Subcutaneous adipose tissue (tissue), 4 donors: ENCODE data around the gene GDF15. TPM values are rescaled to one million over a fixed set of nuclear protein-coding genes. Genes with fewer than 3 reads are reported as not detected.

Experiments used
- total RNA-seq, 4 donors: library from RNA; depleted of rRNA; stranded (reverse); fragments of >200 nt; gene quantifications; one replicate each; pipeline ENCODE4 v1.1.0, GENCODE V29; 2016
- TF ChIP-seq, protein P1 (sequence below): fragments of 450-650 bp; IDR thresholded peaks from one replicate; pipeline ENCODE4 v1.5.1; 2016; ENCODE audit warnings: low read depth, mild to moderate bottlenecking, control low read depth, antibody characterized with exemption, moderate library complexity

The GDF15 gene
- total RNA-seq, 4 donors from 2014 or later, result 1.7 to 20.6 (median 8.4) TPM

DNA sequence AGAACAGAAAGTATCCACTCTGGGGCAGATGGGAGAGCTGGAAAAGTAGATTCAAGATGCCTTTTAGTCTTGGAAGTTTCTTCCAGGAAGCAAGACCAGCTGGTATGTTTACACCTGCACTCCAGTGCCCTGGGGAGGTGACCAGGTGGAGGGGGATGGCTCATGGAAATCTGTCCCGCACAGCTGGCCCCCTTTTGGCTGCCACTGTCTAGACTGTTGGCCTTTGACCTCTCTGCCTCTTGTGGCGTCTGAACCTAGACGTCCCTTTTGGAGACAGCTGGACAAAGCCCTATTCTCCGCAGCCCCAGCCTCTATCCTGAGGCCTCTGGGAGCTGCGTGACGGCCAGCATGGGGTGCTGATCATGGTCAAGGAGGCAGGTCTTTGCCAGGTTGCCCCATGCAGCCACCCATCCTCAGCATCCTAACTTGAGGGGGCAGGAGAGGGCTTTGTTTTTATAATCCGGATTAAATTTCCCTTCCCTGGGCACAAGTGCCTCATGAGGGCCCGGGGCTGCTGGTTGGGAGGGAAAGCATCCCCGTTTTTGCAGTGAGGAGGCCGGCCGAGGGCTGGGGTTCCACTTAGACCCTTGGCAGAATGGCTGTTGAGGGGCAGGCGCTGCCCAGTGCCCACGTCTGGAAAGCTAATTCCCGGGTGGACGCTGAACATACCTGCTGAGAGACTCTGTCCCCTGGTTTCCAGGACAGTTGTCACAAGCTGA is 17.3 kb upstream of the GDF15 start:
- TF ChIP-seq, protein P1, sequence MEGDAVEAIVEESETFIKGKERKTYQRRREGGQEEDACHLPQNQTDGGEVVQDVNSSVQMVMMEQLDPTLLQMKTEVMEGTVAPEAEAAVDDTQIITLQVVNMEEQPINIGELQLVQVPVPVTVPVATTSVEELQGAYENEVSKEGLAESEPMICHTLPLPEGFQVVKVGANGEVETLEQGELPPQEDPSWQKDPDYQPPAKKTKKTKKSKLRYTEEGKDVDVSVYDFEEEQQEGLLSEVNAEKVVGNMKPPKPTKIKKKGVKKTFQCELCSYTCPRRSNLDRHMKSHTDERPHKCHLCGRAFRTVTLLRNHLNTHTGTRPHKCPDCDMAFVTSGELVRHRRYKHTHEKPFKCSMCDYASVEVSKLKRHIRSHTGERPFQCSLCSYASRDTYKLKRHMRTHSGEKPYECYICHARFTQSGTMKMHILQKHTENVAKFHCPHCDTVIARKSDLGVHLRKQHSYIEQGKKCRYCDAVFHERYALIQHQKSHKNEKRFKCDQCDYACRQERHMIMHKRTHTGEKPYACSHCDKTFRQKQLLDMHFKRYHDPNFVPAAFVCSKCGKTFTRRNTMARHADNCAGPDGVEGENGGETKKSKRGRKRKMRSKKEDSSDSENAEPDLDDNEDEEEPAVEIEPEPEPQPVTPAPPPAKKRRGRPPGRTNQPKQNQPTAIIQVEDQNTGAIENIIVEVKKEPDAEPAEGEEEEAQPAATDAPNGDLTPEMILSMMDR, result no peak

DNA sequence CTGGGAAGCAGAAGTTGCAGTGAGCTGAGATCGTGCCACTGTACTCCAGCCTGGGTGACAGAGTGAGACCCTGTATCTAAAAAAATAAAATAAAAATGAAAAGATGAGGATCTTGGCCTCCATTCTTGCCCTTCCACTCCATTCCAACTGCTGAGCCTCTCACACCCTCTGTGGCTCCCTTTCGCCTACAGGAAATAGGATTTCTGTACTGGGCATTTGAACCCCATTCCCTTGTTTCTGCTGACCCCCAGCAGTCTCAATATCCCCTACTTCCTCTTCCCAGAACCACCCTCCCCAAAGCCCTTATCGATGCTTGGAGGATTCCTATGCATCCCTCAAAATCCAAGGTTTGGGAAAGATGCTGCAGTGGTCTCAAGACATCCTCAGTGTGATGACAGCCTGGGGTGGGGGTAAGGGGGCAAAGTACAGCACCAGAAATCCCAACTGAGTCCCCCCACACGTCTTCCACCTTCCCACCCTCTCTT is 12.5 kb upstream of the GDF15 start:
- TF ChIP-seq, protein P1, result no peak

DNA sequence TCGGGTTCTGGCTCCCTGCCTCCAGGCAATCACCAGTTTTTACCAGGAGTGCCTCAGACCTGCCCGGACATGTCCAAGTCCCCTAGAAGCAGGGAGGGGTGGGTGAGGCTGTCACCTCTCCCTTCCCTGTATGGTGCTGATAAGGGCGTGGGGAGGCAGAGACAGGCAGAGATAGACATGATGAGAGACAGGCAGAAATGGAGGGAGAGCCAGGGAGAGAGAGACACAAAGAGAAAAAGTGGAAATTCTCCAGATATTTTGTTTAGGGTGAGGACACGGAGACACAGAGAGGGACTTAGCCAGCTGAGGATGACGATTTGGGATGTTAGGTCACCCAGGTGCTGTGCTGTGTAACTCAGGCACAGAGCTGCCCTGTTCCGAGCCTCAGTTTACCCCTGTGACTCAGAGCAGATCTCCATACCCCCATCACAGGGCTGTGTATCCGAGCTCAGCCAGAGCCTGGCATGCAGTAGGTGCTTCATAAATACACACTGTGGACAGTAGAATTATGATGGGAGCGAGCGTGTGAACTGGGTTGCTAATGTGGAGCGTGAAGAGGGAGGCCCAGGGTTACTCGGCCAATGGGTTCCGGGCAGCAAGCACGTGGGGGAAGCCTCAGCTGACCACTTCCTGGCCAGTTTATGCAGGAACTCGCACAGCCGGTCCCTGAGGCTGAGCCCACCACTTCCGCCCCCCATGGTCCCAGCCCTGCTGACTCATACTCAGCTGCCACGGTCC is 11.9 kb upstream of the GDF15 start:
- TF ChIP-seq, protein P1, result no peak

DNA sequence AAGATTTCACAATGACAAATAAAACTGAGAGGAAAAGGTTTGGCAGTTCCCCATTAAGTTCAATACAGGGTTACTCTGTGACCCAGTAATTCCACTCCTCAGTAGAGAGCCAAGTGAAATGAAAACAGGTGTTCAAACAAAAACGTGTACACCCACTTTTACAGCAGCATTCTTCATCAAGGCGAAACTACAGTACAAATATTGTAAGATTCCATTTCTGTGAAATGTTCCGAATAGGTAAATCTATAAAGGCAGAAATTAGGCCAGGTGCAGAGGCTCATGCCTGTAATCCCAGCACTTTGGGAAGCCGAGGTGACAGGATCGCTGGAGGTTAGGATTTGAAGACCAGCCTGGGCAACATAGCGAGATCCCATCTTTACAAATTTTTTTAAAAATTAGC is 8.9 kb upstream of the GDF15 start:
- TF ChIP-seq, protein P1, result no peak

DNA sequence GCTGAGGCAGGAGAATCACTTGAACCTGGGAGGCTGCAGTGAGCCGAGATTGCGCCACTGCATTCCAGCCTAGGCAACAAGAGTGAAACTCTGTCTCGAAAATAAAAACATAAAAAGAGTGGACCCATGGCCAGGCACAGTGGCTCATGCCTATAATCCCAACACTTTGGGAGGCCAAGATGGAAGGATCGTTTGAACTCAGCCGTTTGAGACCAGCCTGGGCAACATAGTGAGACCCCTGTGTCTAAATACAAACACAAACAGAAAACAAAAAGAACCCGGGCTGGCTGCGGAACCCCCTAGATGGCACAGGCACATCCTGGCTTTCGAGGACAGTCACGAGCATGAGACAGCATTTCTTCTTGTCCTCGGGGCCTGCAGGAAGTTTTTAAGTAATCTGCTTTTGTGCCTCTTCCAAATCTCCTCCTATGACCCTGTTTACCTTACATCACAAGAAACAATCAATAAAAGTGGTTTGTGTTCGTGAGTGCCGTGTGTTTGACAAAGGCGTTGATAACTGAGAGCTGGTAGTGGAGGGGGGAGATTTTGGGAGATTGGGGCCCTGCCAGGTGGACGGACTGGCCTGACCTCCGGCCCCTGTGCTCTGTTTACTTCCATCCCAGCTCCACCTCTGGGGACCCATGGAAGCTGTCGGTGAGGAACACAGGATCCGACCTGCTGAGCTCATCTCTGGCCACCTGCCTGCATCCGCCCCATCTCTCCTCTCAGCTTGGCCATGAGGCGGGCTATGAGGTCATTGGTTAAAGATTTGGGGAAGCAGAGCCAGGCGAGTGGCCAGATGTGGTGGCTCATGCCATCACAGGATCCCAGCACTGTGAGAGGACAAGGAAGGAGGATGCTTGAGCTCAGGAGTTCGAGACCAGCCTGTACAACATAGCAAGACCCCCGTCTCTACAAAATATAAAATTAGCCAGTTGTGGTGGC is 5.9 kb upstream of the GDF15 start:
- TF ChIP-seq, protein P1, result no peak

DNA sequence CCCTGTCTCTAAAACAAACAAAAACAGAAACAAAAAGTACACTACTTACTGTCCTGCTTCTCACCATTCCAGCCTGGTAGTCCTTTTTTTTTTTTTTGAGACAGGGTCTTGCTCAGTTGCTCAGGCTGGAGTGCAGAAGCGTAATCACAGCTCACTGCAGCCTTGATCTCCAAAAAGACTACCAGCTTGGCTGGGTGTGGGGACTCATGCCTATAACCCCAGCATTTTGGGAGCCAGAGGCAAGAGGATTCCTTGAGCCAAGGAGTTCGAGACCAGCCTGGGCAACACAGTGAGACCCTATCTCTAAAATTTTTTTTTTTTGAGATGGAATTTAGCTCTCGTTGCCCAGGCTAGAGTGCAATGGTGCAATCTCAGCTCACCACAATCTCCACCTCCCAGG is 5.1 kb upstream of the GDF15 start:
- TF ChIP-seq, protein P1, result no peak
